Liver (tissue), 9 donors: Measurements from ENCODE around the gene TUBB4A. TPM values are rescaled to one million over a fixed set of nuclear protein-coding genes. Genes with fewer than 3 reads are reported as not detected.

ENCODE experiments used
- DNase-seq: peaks from one replicate; pipeline ENCODE4 v3.0.0-alpha.2; 2017; ENCODE audit warnings: low spot score
- H3K27ac ChIP-seq, 2 donors: one replicate each; pipeline ENCODE4 v1.7.0; 2013; ENCODE audit warnings: inconsistent platforms in 2 of 2, low read length in 2 of 2, control low read depth in 1 of 2, low read depth in 1 of 2, mild to moderate bottlenecking in 1 of 2
- H3K27me3 ChIP-seq, 4 donors: one replicate each; pipeline versions ENCODE4 v1.6.1 to v1.7.0; 2013; ENCODE audit warnings: low read length in 3 of 4, inconsistent platforms in 1 of 4, mild to moderate bottlenecking in 1 of 4, moderate library complexity in 1 of 4; ENCODE audit not compliant: control insufficient read depth in 4 of 4, insufficient read depth in 4 of 4
- H3K36me3 ChIP-seq, 4 donors: one replicate each; pipeline versions ENCODE4 v1.6.1 to v1.7.0; 2013; ENCODE audit warnings: low read length in 3 of 4, mild to moderate bottlenecking in 3 of 4, low read depth in 1 of 4, moderate library complexity in 1 of 4; ENCODE audit not compliant: control insufficient read depth in 4 of 4, insufficient read depth in 3 of 4
- H3K4me1 ChIP-seq, 4 donors: one replicate each; pipeline versions ENCODE4 v1.6.1 to v1.7.0; 2013; ENCODE audit warnings: low read length in 3 of 4, mild to moderate bottlenecking in 3 of 4, moderate library complexity in 1 of 4; ENCODE audit not compliant: control insufficient read depth in 4 of 4, insufficient read depth in 4 of 4
- H3K4me3 ChIP-seq, 3 donors: one replicate each; pipeline versions ENCODE4 v1.6.1 to v1.7.0; 2013; ENCODE audit warnings: low read length in 3 of 3, control low read depth in 1 of 3, low read depth in 1 of 3, mild to moderate bottlenecking in 1 of 3
- H3K9ac ChIP-seq, 2 donors: one replicate each; pipeline ENCODE4 v1.7.0; 2013; ENCODE audit warnings: low read length in 2 of 2, mild to moderate bottlenecking in 2 of 2, moderate library complexity in 2 of 2, control low read depth in 1 of 2, low read depth in 1 of 2
- H3K9me3 ChIP-seq, 4 donors: one replicate each; pipeline versions ENCODE4 v1.6.1 to v1.7.0; 2013; ENCODE audit warnings: low read length in 3 of 4; ENCODE audit not compliant: control insufficient read depth in 4 of 4
- EGR1 ChIP-seq, 2 donors: IDR thresholded peaks; 2 replicates each; pipeline ENCODE4 v1.6.1; 2016 to 2018; ENCODE audit warnings: antibody characterized with exemption in 2 of 2, low read depth in 2 of 2
- FOXA1 ChIP-seq: IDR thresholded peaks from 2 replicates; pipeline ENCODE4 v1.6.1; 2016; ENCODE audit warnings: antibody characterized with exemption
- FOXA2 ChIP-seq: IDR thresholded peaks from 2 replicates; pipeline ENCODE4 v1.6.1; 2016; ENCODE audit warnings: antibody characterized with exemption
- GABPA ChIP-seq, 2 donors: IDR thresholded peaks in 1 of 2; conservative IDR thresholded peaks in 1 of 2; 2 replicates each; pipeline ENCODE4 v1.6.1; 2016; ENCODE audit warnings: antibody characterized with exemption in 2 of 2, mild to moderate bottlenecking in 1 of 2, moderate library complexity in 1 of 2
- JUND ChIP-seq, 2 donors: IDR thresholded peaks; 2 replicates each; pipeline ENCODE4 v1.6.1; 2016; ENCODE audit warnings: antibody characterized with exemption in 2 of 2
- NR2F2 ChIP-seq: IDR thresholded peaks from 2 replicates; pipeline ENCODE4 v1.6.1; 2016; ENCODE audit warnings: antibody characterized with exemption
- RAD21 ChIP-seq, 2 donors: IDR thresholded peaks; 2 replicates each; pipeline ENCODE4 v1.6.1; 2016; ENCODE audit warnings: antibody characterized with exemption in 2 of 2, mild to moderate bottlenecking in 2 of 2
- RXRA ChIP-seq, 2 donors: IDR thresholded peaks; 2 replicates each; pipeline ENCODE4 v1.6.1; 2017 to 2018; ENCODE audit warnings: antibody characterized with exemption in 2 of 2, mild to moderate bottlenecking in 1 of 2
- SP1 ChIP-seq: IDR thresholded peaks from 2 replicates; pipeline ENCODE4 v1.6.1; 2018; ENCODE audit warnings: antibody characterized with exemption, mild to moderate bottlenecking
- TAF1 ChIP-seq: conservative IDR thresholded peaks from 2 replicates; pipeline ENCODE4 v1.6.1; 2016; ENCODE audit warnings: antibody characterized with exemption, mild to moderate bottlenecking
- WGBS: extraction: QIAGEN DNeasy Blood & Tissue Kit; methylation state at CpG from one replicate; pipeline ENCODE4 v1.1.7; 2013; 5-methylcytosine and 5-hydroxymethylcytosine counted together
- polyA plus RNA-seq, 2 donors: library from polyadenylated mRNA; stranded (reverse) in 1 of 2; unstranded in 1 of 2; fragments of 200-250 nt in 1 of 2; fragments of >200 nt in 1 of 2; fragmentation: Nextera tagmentation in 1 of 2; extraction: Ambion mirVana in 1 of 2; gene quantifications; one replicate each; pipeline versions ENCODE4 v1.2.1 to v1.2.3, GENCODE V29; 2013 to 2015
- total RNA-seq, 2 donors: library from RNA; depleted of rRNA; stranded (reverse); fragments of >200 nt; gene quantifications; one replicate each; pipeline ENCODE4 v1.2.3, GENCODE V29; 2014
- TF ChIP-seq, protein P1 (sequence below): IDR thresholded peaks from 2 replicates; pipeline ENCODE4 v1.6.1; 2016; ENCODE audit warnings: antibody characterized with exemption
- TF ChIP-seq, protein P2 (sequence below): IDR thresholded peaks from 2 replicates; pipeline ENCODE4 v1.6.1; 2016; ENCODE audit warnings: antibody characterized with exemption
- TF ChIP-seq, protein P3 (sequence below): IDR thresholded peaks from 2 replicates; pipeline ENCODE4 v1.6.1; 2016; ENCODE audit warnings: antibody characterized with exemption, mild to moderate bottlenecking
- TF ChIP-seq, protein P4 (sequence below): IDR thresholded peaks from 2 replicates; pipeline ENCODE4 v1.6.1; 2016; ENCODE audit warnings: antibody characterized with exemption
- TF ChIP-seq, protein P5 (sequence below): fragments of 150-350 bp; IDR thresholded peaks from 2 replicates; pipeline ENCODE4 v1.5.1; 2017; ENCODE audit warnings: improper control_type of control experiment, low read depth, low read length; ENCODE audit not compliant: missing input control
- donor health status: healthy.
- donor health status: healthy.
- donor health status: healthy.
- donor health status: healthy.
- donor health status: healthy.

The TUBB4A gene
- total and polyA plus RNA-seq, 4 donors, result 0.25 to 1.9 (median 0.96) TPM

DNA sequence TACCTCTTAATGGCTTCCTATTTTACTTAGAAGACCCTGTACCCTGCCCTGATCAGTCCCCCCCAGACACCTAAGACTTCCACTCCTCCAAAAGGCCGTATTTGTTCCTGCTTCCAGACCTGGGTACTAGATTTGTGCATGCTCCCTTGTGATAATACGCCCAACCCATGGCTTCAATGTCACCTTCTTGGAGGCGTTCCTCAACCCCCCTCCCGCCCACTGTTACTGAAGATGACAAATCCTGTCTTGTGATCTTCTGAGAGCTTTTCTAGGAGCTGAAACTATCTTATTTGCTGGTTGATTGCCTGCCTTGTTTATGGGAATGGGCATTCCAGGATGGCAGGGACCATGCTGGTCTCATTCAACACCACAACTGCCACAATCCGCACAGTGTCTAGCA lies 51.9 kb downstream of the TUBB4A start:
- no peak overlapping the region for H3K9ac ChIP-seq
- peaks cover 4 to 38% (median 30%) of the 10 kb centered on the region in 4 donors for H3K36me3 ChIP-seq
- H3K9me3 ChIP-seq, result peaks cover 3 to 10% (median 5%) of the 10 kb centered on the region in 4 donors
- H3K27me3 ChIP-seq, result no peaks in the 10 kb centered on the region
- no peak overlapping the region for H3K27ac ChIP-seq
- 99% methylated on average over 5 of the region's 5 CpGs for WGBS
- no peak for DNase-seq
- no peak for TF ChIP-seq GABPA (IDR thresholded peaks at IDR 0.05 in 1 of 2, conservative IDR thresholded peaks at IDR 0.05 in 1 of 2)
- H3K4me3 ChIP-seq, result no peak overlapping the region
- H3K4me1 ChIP-seq, result no peaks in the 10 kb centered on the region

DNA sequence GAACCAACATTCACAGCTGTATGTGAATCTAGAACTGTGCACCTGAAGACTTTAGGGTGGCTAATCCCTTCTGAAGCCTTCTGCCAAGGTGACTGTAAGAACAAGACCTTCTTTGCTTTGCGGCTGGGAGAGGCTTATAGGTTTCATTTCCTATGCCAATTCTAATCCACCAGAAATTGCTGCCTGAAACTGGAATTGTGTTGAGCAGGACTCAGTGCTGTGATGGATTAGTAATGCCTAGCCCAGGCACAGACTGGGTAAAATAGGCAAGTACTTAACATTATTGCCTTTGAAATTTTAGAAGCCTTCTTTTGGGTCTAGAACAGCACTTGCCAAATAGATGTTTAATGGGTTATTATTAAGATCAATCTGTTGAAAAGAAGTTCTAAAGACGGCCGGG lies 54.1 kb downstream of the TUBB4A start:
- no peaks in the 10 kb centered on the region for H3K27me3 ChIP-seq
- H3K9ac ChIP-seq, result no peak overlapping the region
- no peak for DNase-seq
- no peaks in the 10 kb centered on the region for H3K4me1 ChIP-seq
- H3K27ac ChIP-seq, result no peak overlapping the region
- no peaks in the 10 kb centered on the region for H3K9me3 ChIP-seq
- H3K4me3 ChIP-seq, result no peak overlapping the region
- 96% methylated on average over 3 of the region's 3 CpGs for WGBS
- H3K36me3 ChIP-seq, result peaks cover 4 to 26% (median 12%) of the 10 kb centered on the region in 4 donors
- TF ChIP-seq RAD21 (IDR thresholded peaks at IDR 0.05) (no peak), EGR1 (IDR thresholded peaks at IDR 0.05; ENCODE audit: low read depth in 2 of 2) (no peak), TAF1 (no peak), GABPA (IDR thresholded peaks at IDR 0.05 in 1 of 2, conservative IDR thresholded peaks at IDR 0.05 in 1 of 2) (no peak), JUND (IDR thresholded peaks at IDR 0.05) (no peak), FOXA1 (no peak)
- TF ChIP-seq, protein P1, sequence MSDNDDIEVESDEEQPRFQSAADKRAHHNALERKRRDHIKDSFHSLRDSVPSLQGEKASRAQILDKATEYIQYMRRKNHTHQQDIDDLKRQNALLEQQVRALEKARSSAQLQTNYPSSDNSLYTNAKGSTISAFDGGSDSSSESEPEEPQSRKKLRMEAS, result no peak

DNA sequence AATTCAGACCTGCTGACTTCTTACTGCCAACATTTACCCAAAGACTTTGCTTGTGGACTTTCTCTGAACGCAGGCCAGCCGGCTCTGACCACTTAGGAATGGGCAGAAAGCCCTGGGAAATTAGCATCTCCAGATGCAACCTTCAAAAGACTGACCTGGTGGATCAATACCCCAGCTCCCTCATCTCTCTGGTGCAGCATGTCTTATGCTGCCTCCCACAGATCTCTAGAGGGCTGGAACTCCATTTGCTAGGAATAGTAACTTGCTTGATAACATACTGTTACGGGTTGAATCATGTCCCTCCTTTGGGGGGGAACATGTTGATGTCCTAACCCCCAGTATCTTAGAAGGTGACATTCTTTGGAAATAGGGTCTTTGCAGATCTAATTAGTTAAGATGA lies 55.7 kb downstream of the TUBB4A start:
- WGBS, result 96% methylated on average over 3 of the region's 3 CpGs
- no peak for DNase-seq

More for the DNA sequence above, 55.7 kb downstream of the TUBB4A start:
- no peak overlapping the region for H3K4me3 ChIP-seq
- H3K27me3 ChIP-seq, result no peaks in the 10 kb centered on the region
- no peak overlapping the region for H3K27ac ChIP-seq
- TF ChIP-seq, protein P2, sequence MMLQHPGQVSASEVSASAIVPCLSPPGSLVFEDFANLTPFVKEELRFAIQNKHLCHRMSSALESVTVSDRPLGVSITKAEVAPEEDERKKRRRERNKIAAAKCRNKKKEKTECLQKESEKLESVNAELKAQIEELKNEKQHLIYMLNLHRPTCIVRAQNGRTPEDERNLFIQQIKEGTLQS, result no peak
- TF ChIP-seq, protein P3, sequence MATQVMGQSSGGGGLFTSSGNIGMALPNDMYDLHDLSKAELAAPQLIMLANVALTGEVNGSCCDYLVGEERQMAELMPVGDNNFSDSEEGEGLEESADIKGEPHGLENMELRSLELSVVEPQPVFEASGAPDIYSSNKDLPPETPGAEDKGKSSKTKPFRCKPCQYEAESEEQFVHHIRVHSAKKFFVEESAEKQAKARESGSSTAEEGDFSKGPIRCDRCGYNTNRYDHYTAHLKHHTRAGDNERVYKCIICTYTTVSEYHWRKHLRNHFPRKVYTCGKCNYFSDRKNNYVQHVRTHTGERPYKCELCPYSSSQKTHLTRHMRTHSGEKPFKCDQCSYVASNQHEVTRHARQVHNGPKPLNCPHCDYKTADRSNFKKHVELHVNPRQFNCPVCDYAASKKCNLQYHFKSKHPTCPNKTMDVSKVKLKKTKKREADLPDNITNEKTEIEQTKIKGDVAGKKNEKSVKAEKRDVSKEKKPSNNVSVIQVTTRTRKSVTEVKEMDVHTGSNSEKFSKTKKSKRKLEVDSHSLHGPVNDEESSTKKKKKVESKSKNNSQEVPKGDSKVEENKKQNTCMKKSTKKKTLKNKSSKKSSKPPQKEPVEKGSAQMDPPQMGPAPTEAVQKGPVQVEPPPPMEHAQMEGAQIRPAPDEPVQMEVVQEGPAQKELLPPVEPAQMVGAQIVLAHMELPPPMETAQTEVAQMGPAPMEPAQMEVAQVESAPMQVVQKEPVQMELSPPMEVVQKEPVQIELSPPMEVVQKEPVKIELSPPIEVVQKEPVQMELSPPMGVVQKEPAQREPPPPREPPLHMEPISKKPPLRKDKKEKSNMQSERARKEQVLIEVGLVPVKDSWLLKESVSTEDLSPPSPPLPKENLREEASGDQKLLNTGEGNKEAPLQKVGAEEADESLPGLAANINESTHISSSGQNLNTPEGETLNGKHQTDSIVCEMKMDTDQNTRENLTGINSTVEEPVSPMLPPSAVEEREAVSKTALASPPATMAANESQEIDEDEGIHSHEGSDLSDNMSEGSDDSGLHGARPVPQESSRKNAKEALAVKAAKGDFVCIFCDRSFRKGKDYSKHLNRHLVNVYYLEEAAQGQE, result no peak
- TF ChIP-seq RXRA (IDR thresholded peaks at IDR 0.05) (no peak), SP1 (no peak), FOXA2 (no peak), NR2F2 (no peak)
- TF ChIP-seq, protein P4, sequence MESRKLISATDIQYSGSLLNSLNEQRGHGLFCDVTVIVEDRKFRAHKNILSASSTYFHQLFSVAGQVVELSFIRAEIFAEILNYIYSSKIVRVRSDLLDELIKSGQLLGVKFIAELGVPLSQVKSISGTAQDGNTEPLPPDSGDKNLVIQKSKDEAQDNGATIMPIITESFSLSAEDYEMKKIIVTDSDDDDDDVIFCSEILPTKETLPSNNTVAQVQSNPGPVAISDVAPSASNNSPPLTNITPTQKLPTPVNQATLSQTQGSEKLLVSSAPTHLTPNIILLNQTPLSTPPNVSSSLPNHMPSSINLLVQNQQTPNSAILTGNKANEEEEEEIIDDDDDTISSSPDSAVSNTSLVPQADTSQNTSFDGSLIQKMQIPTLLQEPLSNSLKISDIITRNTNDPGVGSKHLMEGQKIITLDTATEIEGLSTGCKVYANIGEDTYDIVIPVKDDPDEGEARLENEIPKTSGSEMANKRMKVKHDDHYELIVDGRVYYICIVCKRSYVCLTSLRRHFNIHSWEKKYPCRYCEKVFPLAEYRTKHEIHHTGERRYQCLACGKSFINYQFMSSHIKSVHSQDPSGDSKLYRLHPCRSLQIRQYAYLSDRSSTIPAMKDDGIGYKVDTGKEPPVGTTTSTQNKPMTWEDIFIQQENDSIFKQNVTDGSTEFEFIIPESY, result no peak
- TF ChIP-seq, protein P1, result no peak
- TF ChIP-seq, protein P5, sequence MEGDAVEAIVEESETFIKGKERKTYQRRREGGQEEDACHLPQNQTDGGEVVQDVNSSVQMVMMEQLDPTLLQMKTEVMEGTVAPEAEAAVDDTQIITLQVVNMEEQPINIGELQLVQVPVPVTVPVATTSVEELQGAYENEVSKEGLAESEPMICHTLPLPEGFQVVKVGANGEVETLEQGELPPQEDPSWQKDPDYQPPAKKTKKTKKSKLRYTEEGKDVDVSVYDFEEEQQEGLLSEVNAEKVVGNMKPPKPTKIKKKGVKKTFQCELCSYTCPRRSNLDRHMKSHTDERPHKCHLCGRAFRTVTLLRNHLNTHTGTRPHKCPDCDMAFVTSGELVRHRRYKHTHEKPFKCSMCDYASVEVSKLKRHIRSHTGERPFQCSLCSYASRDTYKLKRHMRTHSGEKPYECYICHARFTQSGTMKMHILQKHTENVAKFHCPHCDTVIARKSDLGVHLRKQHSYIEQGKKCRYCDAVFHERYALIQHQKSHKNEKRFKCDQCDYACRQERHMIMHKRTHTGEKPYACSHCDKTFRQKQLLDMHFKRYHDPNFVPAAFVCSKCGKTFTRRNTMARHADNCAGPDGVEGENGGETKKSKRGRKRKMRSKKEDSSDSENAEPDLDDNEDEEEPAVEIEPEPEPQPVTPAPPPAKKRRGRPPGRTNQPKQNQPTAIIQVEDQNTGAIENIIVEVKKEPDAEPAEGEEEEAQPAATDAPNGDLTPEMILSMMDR, result no peak
- no peaks in the 10 kb centered on the region for H3K4me1 ChIP-seq
- H3K36me3 ChIP-seq, result peaks cover 3 to 23% (median 8%) of the 10 kb centered on the region in 4 donors
- no peaks in the 10 kb centered on the region for H3K9me3 ChIP-seq
- H3K9ac ChIP-seq, result no peak overlapping the region
